LNCAP (cell line): ENCODE measurements around the gene NPHP4.

ENCODE experiments used
- TF ChIP-seq, protein P1 (sequence below): fragments of 450-650 bp; IDR thresholded peaks from 2 replicates; pipeline ENCODE4 v1.5.1; 2017; ENCODE audit warnings: mild to moderate bottlenecking

The NPHP4 gene

DNA sequence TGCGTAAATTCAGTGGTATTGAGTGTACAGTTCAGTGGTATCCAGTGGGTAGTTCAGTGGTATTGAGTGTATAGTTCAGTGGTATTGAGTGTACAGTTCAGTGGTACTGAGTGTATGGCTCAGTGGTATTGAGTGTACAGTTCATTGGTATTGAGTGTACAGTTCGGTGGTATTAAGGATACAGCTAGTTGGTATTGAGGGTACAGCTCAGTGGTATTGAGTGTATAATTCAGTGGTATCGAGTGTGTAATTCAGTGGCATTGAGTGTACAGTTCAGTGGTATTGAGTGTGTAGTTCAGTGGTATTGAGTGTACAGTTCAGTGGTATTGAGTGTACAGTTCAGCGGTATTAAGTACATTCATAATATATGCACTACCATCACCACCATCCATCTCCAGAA, 30.0 kb upstream of the NPHP4 start:
- TF ChIP-seq, protein P1, sequence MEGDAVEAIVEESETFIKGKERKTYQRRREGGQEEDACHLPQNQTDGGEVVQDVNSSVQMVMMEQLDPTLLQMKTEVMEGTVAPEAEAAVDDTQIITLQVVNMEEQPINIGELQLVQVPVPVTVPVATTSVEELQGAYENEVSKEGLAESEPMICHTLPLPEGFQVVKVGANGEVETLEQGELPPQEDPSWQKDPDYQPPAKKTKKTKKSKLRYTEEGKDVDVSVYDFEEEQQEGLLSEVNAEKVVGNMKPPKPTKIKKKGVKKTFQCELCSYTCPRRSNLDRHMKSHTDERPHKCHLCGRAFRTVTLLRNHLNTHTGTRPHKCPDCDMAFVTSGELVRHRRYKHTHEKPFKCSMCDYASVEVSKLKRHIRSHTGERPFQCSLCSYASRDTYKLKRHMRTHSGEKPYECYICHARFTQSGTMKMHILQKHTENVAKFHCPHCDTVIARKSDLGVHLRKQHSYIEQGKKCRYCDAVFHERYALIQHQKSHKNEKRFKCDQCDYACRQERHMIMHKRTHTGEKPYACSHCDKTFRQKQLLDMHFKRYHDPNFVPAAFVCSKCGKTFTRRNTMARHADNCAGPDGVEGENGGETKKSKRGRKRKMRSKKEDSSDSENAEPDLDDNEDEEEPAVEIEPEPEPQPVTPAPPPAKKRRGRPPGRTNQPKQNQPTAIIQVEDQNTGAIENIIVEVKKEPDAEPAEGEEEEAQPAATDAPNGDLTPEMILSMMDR = no peak

GRCh38 chr1:6019166-6019845, 27.1 kb upstream of the NPHP4 start:
- TF ChIP-seq, protein P1 = no peak

GRCh38 chr1:6016191-6016865, 24.1 kb upstream of the NPHP4 start:
- TF ChIP-seq, protein P1 = no peak

- TF ChIP-seq, protein P1 = no peak
Observed at GRCh38 chr1:6014130-6014999, 22.1 kb upstream of the NPHP4 start.

GRCh38 chr1:6013491-6013890, 21.3 kb upstream of the NPHP4 start:
- TF ChIP-seq, protein P1 = no peak

DNA sequence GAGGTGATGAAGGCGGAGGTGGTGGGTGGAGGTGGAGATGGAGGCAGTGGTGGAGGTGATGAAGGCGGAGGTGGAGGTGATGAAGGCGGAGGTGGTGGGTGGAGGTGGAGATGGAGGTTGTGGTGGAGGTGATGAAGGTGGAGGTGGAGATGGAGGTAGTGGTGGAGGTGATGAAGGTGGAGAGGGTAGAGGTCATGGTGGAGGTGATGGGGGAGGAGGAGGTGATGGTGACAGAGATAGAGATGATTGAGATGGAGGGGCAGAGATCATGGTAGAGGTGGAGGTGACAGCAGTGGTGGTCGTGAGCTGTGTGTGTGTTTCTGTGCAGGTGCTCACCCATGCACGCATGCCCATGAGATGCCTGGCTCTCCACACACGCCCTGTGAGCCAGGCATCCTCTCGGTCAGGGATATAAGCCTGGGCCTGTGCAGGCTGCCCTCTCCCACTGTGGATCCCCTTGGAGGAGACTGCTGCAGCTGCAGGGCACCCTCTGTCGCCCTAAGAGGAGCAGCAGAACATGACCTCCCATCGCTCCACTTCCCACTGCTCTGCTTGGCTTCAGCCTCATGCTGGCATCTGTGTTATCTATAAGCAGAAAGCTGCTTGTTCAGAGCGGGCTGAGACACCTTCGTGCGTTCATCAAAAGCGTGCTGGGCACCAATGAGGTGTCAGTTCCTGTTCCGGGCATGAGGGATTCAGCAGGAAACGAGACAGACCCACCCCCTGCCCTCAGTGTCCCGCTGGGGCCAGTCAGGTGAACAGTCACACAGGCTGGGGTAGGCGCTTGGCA, 20.5 kb upstream of the NPHP4 start:
- TF ChIP-seq, protein P1 = no peak

- TF ChIP-seq, protein P1 = no peak
Observed at GRCh38 chr1:6011946-6012258, 19.7 kb upstream of the NPHP4 start.
